ENCODE measurements around the gene HECW1.
"Not testable (repeated sequence)": the region's sequence is repeated elsewhere in the genome, so short reads cannot be mapped to it uniquely, and the experiment has no call there.

The HECW1 gene

GRCh38 chr7:43469051-43469450 lies 356.6 kb downstream of the HECW1 start:
- no peak for DNase-seq (ENCODE audit: low spot score)

- DNase-seq (ENCODE audit: low spot score): no peak
Measured at GRCh38 chr7:43470110-43470509, 357.7 kb downstream of the HECW1 start.

- DNase-seq (ENCODE audit: low spot score): no peak
Measured at GRCh38 chr7:43475983-43476382, 363.5 kb downstream of the HECW1 start.

GRCh38 chr7:43476896-43477295 lies 364.4 kb downstream of the HECW1 start:
- no peak for DNase-seq (ENCODE audit: low spot score)

GRCh38 chr7:43479042-43479441 lies 366.6 kb downstream of the HECW1 start:
- DNase-seq (ENCODE audit: low spot score): no peak

- DNase-seq (ENCODE audit: low spot score): no peak
Measured at GRCh38 chr7:43479543-43479942, 367.1 kb downstream of the HECW1 start.

- DNase-seq (ENCODE audit: low spot score): no peak
Measured at GRCh38 chr7:43480581-43480980, 368.1 kb downstream of the HECW1 start.

- no peak for DNase-seq (ENCODE audit: low spot score)
Measured at GRCh38 chr7:43481902-43482678, 369.6 kb downstream of the HECW1 start.

- no peak for DNase-seq (ENCODE audit: low spot score)
Measured at GRCh38 chr7:43482679-43483252, 370.3 kb downstream of the HECW1 start.

- DNase-seq (ENCODE audit: low spot score): no peak
Measured at GRCh38 chr7:43484678-43485395, 372.4 kb downstream of the HECW1 start.

- DNase-seq (ENCODE audit: low spot score): no peak
Measured at GRCh38 chr7:43485580-43485979, 373.1 kb downstream of the HECW1 start.

- DNase-seq (ENCODE audit: low spot score): not testable (repeated sequence)
Measured at GRCh38 chr7:43486008-43486407, 373.6 kb downstream of the HECW1 start.

- no peak for DNase-seq (ENCODE audit: low spot score)
Measured at GRCh38 chr7:43486634-43487033, 374.2 kb downstream of the HECW1 start.

GRCh38 chr7:43487731-43488073 lies 375.3 kb downstream of the HECW1 start:
- DNase-seq (ENCODE audit: low spot score): no peak

GRCh38 chr7:43489257-43489656 lies 376.8 kb downstream of the HECW1 start:
- no peak for DNase-seq (ENCODE audit: low spot score)

- no peak for DNase-seq (ENCODE audit: low spot score)
Measured at GRCh38 chr7:43490016-43490415, 377.6 kb downstream of the HECW1 start.

GRCh38 chr7:43491123-43491522 lies 378.7 kb downstream of the HECW1 start:
- DNase-seq (ENCODE audit: low spot score): no peak

GRCh38 chr7:43491984-43492383 lies 379.5 kb downstream of the HECW1 start:
- DNase-seq (ENCODE audit: low spot score): no peak

GRCh38 chr7:43492896-43493295 lies 380.4 kb downstream of the HECW1 start:
- no peak for DNase-seq (ENCODE audit: low spot score)

- DNase-seq (ENCODE audit: low spot score): no peak
Measured at GRCh38 chr7:43495572-43495971, 383.1 kb downstream of the HECW1 start.

GRCh38 chr7:43496596-43496995 lies 384.1 kb downstream of the HECW1 start:
- DNase-seq (ENCODE audit: low spot score): no peak

- DNase-seq (ENCODE audit: low spot score): no peak
Measured at GRCh38 chr7:43501870-43502269, 389.4 kb downstream of the HECW1 start.

GRCh38 chr7:43502941-43503340 lies 390.5 kb downstream of the HECW1 start:
- DNase-seq (ENCODE audit: low spot score): no peak
